ENCODE results near the gene RPS6KA2. TPM values are rescaled to one million over a fixed set of nuclear protein-coding genes. Genes with fewer than 3 reads are reported as not detected.
A peak's percentile ranks its signal among the peaks of the same experiment; 100 is the strongest.

Gene RPS6KA2
- total RNA-seq, 1 donor from 2014 or later, result 124 TPM

DNA sequence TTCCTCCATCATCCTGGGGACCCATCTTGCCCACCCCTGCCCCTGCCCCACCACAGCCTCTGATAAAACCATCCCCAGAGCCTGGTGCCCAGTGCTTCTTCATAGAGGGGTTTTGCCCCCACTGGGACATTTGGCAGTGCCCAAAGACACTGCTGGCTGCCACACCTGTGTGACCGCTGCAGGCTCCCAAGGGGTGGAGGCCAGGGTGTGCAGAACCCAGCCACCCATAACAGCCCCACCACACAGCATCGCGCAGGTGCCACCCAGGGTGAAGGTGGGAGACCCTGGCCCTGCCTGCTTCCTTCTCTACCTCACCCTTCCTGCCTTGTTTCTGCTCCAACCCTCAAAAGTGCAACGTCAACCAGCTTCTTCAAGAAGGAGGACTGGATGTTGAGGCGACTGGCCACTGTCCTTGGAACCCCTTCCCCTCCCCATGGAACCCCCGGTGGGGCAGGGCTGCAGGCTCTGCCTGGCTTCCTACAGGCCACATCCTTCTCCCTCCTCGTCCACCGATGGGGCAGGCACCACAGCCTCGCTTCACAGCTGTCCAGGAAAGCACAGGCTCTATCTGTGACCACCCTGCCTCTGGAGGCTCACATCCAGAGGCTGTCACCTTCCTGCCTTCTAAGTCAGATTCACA is 165.1 kb downstream of the RPS6KA2 start:
- H3K27me3 Mint-ChIP-seq (ENCODE audit: low read depth), result no peaks in the 10 kb centered on the region
- no peak for DNase-seq (ENCODE audit: low spot score)
- H3K27ac Mint-ChIP-seq (ENCODE audit: unreplicated experiment), result no peak overlapping the region

DNA sequence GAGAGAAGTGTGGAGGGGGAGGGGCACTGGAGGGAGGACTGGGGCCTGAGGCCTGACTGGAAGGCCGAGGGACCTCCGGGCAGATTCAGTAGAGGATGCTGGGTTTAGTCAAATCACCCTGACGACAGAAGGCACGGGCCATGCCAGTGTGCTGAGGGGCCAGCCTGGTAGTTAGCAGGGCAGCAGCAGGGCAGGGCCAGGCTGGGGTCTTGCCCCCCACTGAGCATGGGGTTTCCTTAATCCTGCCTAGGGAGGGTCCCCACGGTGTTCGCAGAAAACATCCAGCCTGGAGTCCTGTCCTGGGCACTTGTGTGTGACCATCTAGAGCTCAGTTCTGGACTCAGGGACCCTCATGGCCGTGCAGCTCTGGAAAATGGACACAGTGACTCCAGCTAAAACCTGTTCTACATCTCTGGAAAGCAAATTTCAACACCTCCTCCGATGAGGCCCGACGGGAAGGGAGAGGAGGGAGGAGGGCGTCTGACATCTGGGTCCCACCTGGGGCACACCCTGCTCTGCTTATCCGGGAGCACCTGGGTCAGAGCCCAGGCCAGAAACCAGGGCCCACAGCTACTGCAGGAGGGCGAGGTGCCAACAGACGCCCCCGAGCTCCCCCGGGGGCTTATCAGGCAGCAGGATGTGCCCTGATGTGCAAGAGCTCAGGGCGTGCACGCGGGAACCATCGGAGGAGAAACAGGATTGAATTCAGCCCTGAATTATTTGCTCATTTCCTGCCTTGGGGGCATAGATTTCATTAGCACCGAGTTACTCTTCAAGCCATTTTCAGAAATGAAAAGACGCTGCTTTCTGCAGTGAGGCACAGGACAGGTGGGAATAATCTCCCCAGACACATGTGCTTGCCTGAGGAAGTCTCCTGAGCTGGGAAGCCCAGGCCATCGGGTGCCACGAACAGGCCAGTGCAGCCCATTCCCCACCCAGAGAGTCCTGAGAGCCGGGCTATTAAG is 166.3 kb downstream of the RPS6KA2 start:
- DNase-seq (ENCODE audit: low spot score), result no peak
- Mint-ChIP-seq H3K4me3 (ENCODE audit: unreplicated experiment) (no peak overlapping the region), H3K36me3 (ENCODE audit: low read depth) (peaks cover 25% of the 10 kb centered on the region), H3K9me3 (ENCODE audit: low read depth) (no peaks in the 10 kb centered on the region), H3K4me1 (ENCODE audit: low read depth) (peaks cover 8% of the 10 kb centered on the region), H3K27me3 (ENCODE audit: low read depth) (no peaks in the 10 kb centered on the region), H3K27ac (ENCODE audit: unreplicated experiment) (no peak overlapping the region)
- TF ChIP-seq, protein P1, sequence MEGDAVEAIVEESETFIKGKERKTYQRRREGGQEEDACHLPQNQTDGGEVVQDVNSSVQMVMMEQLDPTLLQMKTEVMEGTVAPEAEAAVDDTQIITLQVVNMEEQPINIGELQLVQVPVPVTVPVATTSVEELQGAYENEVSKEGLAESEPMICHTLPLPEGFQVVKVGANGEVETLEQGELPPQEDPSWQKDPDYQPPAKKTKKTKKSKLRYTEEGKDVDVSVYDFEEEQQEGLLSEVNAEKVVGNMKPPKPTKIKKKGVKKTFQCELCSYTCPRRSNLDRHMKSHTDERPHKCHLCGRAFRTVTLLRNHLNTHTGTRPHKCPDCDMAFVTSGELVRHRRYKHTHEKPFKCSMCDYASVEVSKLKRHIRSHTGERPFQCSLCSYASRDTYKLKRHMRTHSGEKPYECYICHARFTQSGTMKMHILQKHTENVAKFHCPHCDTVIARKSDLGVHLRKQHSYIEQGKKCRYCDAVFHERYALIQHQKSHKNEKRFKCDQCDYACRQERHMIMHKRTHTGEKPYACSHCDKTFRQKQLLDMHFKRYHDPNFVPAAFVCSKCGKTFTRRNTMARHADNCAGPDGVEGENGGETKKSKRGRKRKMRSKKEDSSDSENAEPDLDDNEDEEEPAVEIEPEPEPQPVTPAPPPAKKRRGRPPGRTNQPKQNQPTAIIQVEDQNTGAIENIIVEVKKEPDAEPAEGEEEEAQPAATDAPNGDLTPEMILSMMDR (IDR thresholded peaks at IDR 0.05), result no peak

More for the DNA sequence above, 165.1 kb downstream of the RPS6KA2 start:
- Mint-ChIP-seq H3K36me3 (ENCODE audit: low read depth) (peaks cover 29% of the 10 kb centered on the region), H3K4me1 (ENCODE audit: low read depth) (peaks cover 20% of the 10 kb centered on the region), H3K9me3 (ENCODE audit: low read depth) (no peaks in the 10 kb centered on the region), H3K4me3 (ENCODE audit: unreplicated experiment) (no peak overlapping the region)
- TF ChIP-seq, protein P1 (IDR thresholded peaks at IDR 0.05), result no peak

DNA sequence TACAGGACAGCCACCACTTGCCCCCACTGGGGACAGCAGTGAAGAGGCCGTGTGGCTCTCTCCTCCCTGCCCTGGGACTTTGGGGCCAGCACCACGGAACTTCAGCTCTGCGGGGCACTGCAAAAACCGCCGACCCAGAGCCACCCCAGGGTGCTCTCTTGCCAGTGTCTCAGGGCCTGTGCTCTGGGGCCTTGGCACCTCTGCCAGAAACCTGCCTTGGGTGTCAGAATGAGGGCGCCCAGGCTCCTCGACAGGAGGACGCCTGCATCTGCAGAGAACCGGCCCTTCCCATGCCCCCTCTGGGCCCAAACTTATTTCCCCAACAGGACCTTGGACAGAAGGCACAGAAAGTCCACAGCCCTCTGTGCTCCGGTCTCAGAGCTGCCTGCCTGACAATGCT is 167.1 kb downstream of the RPS6KA2 start:
- H3K27ac Mint-ChIP-seq (ENCODE audit: unreplicated experiment), result no peak overlapping the region
- TF ChIP-seq, protein P1 (IDR thresholded peaks at IDR 0.05), result no peak
- H3K9me3 Mint-ChIP-seq (ENCODE audit: low read depth), result no peaks in the 10 kb centered on the region
- H3K36me3 Mint-ChIP-seq (ENCODE audit: low read depth), result peaks cover 22% of the 10 kb centered on the region
- H3K4me1 Mint-ChIP-seq (ENCODE audit: low read depth), result peaks cover 6% of the 10 kb centered on the region
- no peak overlapping the region for H3K4me3 Mint-ChIP-seq (ENCODE audit: unreplicated experiment)
- no peak for DNase-seq (ENCODE audit: low spot score)
- no peaks in the 10 kb centered on the region for H3K27me3 Mint-ChIP-seq (ENCODE audit: low read depth)

DNA sequence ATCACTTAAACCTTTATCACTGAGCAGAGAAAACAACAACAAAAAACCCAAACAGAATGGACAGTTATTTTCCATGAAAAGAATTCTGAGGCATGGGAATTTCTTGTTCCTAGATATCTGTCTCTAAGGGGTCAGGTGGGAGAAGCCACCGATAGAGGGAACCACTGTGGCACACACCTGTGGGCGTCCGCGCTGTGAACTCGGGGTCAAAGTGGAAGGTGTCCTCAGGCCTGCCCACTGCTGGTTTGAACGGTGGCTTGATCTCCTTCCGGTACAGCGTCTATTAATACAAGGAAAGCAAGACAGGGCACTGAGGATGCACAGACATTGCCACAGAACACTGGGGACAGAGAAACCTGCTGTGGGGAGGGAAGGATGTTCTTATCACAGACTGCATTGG is 167.8 kb downstream of the RPS6KA2 start:
- DNase-seq (ENCODE audit: low spot score), result no peak
- H3K4me3 Mint-ChIP-seq (ENCODE audit: unreplicated experiment), result no peak overlapping the region
- H3K9me3 Mint-ChIP-seq (ENCODE audit: low read depth), result no peaks in the 10 kb centered on the region
- H3K4me1 Mint-ChIP-seq (ENCODE audit: low read depth), result peaks cover 6% of the 10 kb centered on the region
- H3K27me3 Mint-ChIP-seq (ENCODE audit: low read depth), result no peaks in the 10 kb centered on the region
- peaks cover 22% of the 10 kb centered on the region for H3K36me3 Mint-ChIP-seq (ENCODE audit: low read depth)
- no peak overlapping the region for H3K27ac Mint-ChIP-seq (ENCODE audit: unreplicated experiment)
- TF ChIP-seq, protein P1 (IDR thresholded peaks at IDR 0.05), result no peak

DNA sequence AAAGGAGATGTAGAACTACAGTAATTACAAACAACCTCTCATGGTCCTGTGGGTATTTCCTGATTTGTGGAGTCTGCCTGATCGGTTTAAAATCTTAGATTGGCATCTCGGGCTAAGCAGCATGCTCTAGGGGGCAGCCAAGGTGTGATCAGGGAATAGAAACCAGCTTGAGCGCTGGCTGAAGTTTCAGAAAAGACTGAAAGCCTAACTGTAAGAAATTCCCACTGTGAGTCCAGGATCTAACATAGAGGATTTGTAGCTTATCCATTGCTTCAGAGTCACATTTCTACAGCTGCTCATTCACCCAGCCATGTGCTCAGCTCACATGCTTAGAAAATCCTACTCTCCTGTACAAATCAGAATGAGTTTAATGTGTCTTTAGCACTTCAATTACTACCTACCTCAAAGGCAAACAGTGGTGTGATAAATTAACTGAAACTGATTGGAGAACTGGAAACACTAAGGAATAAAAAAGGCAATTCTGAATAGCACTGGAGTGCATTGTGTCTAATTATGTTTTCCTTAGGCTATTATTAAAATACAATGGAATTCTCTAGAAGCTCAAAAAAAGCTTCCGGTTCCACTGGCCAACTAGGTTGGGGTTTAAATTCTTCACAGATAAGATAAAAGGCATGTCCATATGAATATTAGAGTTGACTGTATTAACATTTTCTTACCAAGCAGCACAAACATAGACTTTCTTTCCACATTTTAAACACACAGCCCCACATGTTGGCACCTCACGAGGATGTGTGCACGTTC is 170.5 kb downstream of the RPS6KA2 start:
- peaks cover 6% of the 10 kb centered on the region for H3K9me3 Mint-ChIP-seq (ENCODE audit: low read depth)
- peaks cover 26% of the 10 kb centered on the region for H3K36me3 Mint-ChIP-seq (ENCODE audit: low read depth)
- H3K27me3 Mint-ChIP-seq (ENCODE audit: low read depth), result no peaks in the 10 kb centered on the region
- H3K27ac Mint-ChIP-seq (ENCODE audit: unreplicated experiment), result no peak overlapping the region
- no peak overlapping the region for H3K4me3 Mint-ChIP-seq (ENCODE audit: unreplicated experiment)
- TF ChIP-seq, protein P1 (IDR thresholded peaks at IDR 0.05), result peak; percentile 66
- no peak for DNase-seq (ENCODE audit: low spot score)
- H3K4me1 Mint-ChIP-seq (ENCODE audit: low read depth), result peaks cover 6% of the 10 kb centered on the region
